Body of pancreas (tissue), 4 donors: ENCODE measurements around the gene DNMBP. TPM values are rescaled to one million over a fixed set of nuclear protein-coding genes. Genes with fewer than 3 reads are reported as not detected.
"Not testable (repeated sequence)": the region's sequence is repeated elsewhere in the genome, so short reads cannot be mapped to it uniquely, and the experiment has no call there.

Experiments
- ATAC-seq: fragments of 150-250 bp; one replicate; pipeline ENCODE4 v1.9.1; 2016
- DNase-seq, 4 donors: peaks; one replicate each; pipeline ENCODE4 v3.0.0-alpha.2; 2019
- H3K27ac ChIP-seq, 4 donors: fragments of 200-600 bp; sonication (generic); 1 replicate in 3 of 4; 2 replicates in 1 of 4; pipeline versions ENCODE4 v1.5.1 to v1.6.1; 2016 to 2019; ENCODE audit warnings: mild to moderate bottlenecking in 1 of 4, mixed read lengths in 1 of 4, moderate library complexity in 1 of 4
- H3K27me3 ChIP-seq, 2 donors: fragments of 200-600 bp; sonication (generic); one replicate each; pipeline ENCODE4 v1.6.0; 2016; ENCODE audit warnings: mild to moderate bottlenecking in 1 of 2
- H3K36me3 ChIP-seq, 2 donors: fragments of 200-600 bp; sonication (generic); replicated peaks in 1 of 2; 2 replicates each; pipeline ENCODE4 v1.5.1; 2016; ENCODE audit warnings: low read depth in 2 of 2; ENCODE audit not compliant: insufficient read depth in 1 of 2
- H3K4me1 ChIP-seq: fragments of 200-600 bp; sonication (generic); one replicate; pipeline ENCODE4 v1.6.0; 2016
- H3K4me3 ChIP-seq, 2 donors: fragments of 200-600 bp; sonication (generic); 1 replicate in 1 of 2; 2 replicates in 1 of 2; pipeline ENCODE4 v1.5.1; 2016 to 2019
- H3K9me3 ChIP-seq, 3 donors: fragments of 200-600 bp; sonication (generic); 1 replicate in 2 of 3; 2 replicates in 1 of 3; pipeline ENCODE4 v1.5.1; 2016
- POLR2A ChIP-seq, 3 donors: fragments of 450-650 bp; IDR thresholded peaks; one replicate each; pipeline ENCODE4 v1.6.1; 2016; ENCODE audit warnings: antibody characterized with exemption in 3 of 3, mild to moderate bottlenecking in 2 of 3
- WGBS, 2 donors: methylation state at CpG; one replicate each; pipeline ENCODE4 v1.1.5; 2017; 5-methylcytosine and 5-hydroxymethylcytosine counted together
- intact Hi-C: fragments of 100-400 bp; cut with DNase I; formaldehyde crosslinking; loops from one replicate; pipeline ENCODE4 v1.15.1; 2023
- total RNA-seq, 2 donors: library from RNA; depleted of rRNA; stranded (reverse); fragments of >200 nt; gene quantifications; one replicate each; pipeline ENCODE4 v1.1.0, GENCODE V29; 2016
- TF ChIP-seq, protein P1 (sequence below), 7 experiments: fragments of 450-650 bp in 4 of 7; fragments of 200-600 bp in 3 of 7; sonication (generic) in 3 of 7; IDR thresholded peaks; one replicate each; pipeline ENCODE4 v1.5.1; 2016 to 2019; ENCODE audit warnings: antibody characterized with exemption in 7 of 7

The DNMBP gene
- total RNA-seq, 2 donors from 2014 or later, result 11.5 to 19.2 TPM

DNA sequence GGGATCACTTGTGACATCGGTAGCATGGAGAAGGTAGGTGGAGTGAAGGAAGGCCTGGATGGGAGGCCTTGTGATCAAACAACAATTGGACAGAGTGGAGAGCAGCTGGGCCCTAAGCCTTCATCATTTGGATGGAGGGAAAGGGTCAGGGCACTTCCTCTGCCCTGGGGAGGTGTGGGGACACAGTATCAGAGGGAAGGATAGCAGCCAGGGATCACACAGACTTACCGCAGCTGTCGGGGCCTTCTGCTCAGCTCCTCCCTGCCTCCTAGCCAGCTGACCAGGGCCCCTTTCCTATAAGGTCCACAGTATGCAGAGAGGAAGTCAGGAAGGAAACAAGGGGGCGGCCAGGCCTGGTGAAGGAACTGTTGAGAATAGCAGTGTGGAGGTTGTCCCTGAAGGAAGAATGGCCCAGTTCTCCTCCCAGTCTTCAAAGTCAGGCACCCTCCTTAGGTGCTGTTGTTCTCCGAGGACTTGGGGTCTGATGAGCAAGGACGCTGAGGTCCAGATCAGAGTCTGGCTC is 165.3 kb downstream of the DNMBP start:
- TF ChIP-seq, protein P1, sequence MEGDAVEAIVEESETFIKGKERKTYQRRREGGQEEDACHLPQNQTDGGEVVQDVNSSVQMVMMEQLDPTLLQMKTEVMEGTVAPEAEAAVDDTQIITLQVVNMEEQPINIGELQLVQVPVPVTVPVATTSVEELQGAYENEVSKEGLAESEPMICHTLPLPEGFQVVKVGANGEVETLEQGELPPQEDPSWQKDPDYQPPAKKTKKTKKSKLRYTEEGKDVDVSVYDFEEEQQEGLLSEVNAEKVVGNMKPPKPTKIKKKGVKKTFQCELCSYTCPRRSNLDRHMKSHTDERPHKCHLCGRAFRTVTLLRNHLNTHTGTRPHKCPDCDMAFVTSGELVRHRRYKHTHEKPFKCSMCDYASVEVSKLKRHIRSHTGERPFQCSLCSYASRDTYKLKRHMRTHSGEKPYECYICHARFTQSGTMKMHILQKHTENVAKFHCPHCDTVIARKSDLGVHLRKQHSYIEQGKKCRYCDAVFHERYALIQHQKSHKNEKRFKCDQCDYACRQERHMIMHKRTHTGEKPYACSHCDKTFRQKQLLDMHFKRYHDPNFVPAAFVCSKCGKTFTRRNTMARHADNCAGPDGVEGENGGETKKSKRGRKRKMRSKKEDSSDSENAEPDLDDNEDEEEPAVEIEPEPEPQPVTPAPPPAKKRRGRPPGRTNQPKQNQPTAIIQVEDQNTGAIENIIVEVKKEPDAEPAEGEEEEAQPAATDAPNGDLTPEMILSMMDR (IDR thresholded peaks at IDR 0.05), result no peak
- no peak for TF ChIP-seq POLR2A (IDR thresholded peaks at IDR 0.05)
- DNase-seq (no peak), ATAC-seq (no peak)
- no peaks in the 10 kb centered on the region for H3K27me3 ChIP-seq
- H3K9me3 ChIP-seq, result no peaks in the 10 kb centered on the region
- no peak overlapping the region for H3K4me3 ChIP-seq
- 74 to 82% methylated on average over 6 of the region's 6 CpGs for WGBS, 2 donors
- H3K4me1 ChIP-seq, result peaks cover 6% of the 10 kb centered on the region
- intact Hi-C loops, result no loop called here
- H3K36me3 ChIP-seq, result no peaks in the 10 kb centered on the region
- no peak overlapping the region for H3K27ac ChIP-seq

DNA sequence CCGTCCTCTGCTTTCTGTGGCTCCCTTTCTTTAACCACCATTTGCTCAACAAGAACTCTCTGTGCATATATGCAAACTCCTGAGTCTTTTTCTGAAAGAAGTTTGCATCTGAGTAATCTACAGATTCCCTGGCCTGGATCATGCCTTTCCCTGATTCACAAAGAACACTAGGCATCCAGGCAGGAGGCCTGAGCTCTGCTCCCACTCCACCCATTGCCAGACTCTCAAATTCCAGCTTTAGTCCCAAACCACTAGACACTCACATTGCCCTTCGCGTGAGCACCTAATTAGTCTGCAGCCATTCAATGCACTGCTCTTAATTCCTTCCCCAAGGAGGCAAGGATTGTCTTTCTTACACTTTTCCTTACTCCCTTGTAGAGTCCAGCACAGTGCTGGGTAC is 166.4 kb downstream of the DNMBP start:
- no peaks in the 10 kb centered on the region for H3K36me3 ChIP-seq
- no peaks in the 10 kb centered on the region for H3K27me3 ChIP-seq
- no peak overlapping the region for H3K27ac ChIP-seq
- ATAC-seq (no peak), DNase-seq (no peak)
- peaks cover 6% of the 10 kb centered on the region for H3K4me1 ChIP-seq
- WGBS, 2 donors, result 85 to 89% methylated on average over 3 of the region's 3 CpGs
- intact Hi-C loops, result no loop called here
- no peak for TF ChIP-seq POLR2A (IDR thresholded peaks at IDR 0.05)
- TF ChIP-seq, protein P1 (IDR thresholded peaks at IDR 0.05), result no peak
- H3K9me3 ChIP-seq, result no peaks in the 10 kb centered on the region
- H3K4me3 ChIP-seq, result no peak overlapping the region

DNA sequence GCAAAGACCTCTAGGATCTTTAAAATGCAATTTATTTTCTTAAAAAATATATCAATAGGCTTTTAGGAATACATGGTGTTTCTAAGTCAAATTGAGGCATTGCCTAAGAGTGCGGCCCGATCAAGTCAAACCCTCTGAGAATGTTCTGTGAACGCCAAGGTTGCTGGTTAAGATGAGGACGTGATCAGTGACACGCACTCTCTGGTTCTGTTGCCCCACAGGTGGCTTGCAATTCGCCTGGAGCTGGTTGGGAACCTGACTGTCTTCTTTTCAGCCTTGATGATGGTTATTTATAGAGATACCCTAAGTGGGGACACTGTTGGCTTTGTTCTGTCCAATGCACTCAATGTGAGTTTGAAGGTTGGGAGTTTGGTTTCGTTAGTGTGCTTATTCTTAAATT is 168.0 kb downstream of the DNMBP start:
- ATAC-seq, result no peak
- Histone ChIP-seq H3K4me1 (peaks cover 6% of the 10 kb centered on the region), H3K4me3 (no peak overlapping the region), H3K36me3 (no peaks in the 10 kb centered on the region), H3K27me3 (no peaks in the 10 kb centered on the region), H3K27ac (no peak overlapping the region), H3K9me3 (no peaks in the 10 kb centered on the region)
- intact Hi-C loops, result no loop called here
- DNase-seq, result no peak
- no peak for TF ChIP-seq POLR2A (IDR thresholded peaks at IDR 0.05)
- TF ChIP-seq, protein P1 (IDR thresholded peaks at IDR 0.05), result no peak
- 80 to 86% methylated on average over 7 of the region's 7 CpGs for WGBS, 2 donors

DNA sequence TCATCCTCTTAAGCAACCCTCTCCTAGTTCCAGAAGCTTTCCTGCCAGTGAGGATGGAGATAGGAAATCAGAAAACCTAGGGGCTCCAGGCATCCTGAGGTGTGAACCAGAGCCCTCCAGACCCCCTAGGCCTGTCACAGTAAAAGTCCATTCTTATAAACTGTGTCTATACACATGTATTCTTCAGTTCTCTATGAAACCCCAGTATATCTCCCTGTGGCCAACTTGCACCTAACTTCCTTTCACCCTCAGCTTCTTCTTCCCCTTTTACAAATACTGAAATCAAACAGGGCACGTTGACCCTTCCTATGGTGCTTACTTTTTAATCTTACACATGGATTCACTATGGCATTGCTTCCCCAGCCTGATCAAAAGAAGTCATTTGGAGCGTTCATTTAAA is 168.9 kb downstream of the DNMBP start:
- WGBS, 2 donors, result 68 to 84% methylated on average over 2 of the region's 2 CpGs
- H3K4me3 ChIP-seq, H3K36me3 ChIP-seq, H3K27ac ChIP-seq, ATAC-seq, DNase-seq, H3K9me3 ChIP-seq, intact Hi-C loops, H3K4me1 ChIP-seq, H3K27me3 ChIP-seq: not testable (repeated sequence)

DNA sequence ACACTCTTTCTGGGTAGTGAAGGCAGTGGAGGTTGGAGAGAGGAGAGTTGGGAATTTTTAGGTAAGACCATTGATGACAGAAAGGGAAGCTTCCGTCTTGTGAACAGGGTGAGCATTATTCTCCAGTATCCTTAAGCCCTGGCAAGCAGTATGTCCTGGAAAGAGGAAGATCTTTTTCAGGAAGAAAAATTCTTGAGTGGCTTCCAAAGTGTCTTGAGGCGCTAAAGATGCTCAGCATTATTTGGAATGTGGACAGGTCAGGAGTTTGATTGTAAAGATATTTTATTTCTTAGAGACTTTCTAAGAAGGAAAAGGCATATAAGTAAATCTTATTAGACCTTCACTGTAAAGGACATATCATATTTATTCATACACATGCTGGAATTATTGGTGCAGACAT is 173.0 kb downstream of the DNMBP start:
- WGBS, 2 donors, result 85 to 91% methylated on average over 2 of the region's 2 CpGs
- ATAC-seq (no peak), DNase-seq (no peak)
- intact Hi-C loops, result no loop called here
- Histone ChIP-seq H3K4me3 (no peak overlapping the region), H3K27me3 (no peaks in the 10 kb centered on the region), H3K9me3 (no peaks in the 10 kb centered on the region), H3K4me1 (no peaks in the 10 kb centered on the region), H3K27ac (no peak overlapping the region), H3K36me3 (no peaks in the 10 kb centered on the region)
- TF ChIP-seq, protein P1 (IDR thresholded peaks at IDR 0.05), result no peak
- TF ChIP-seq POLR2A (IDR thresholded peaks at IDR 0.05), result no peak
